OCI-LY1 (cell line): ENCODE measurements around the gene CUX1.

Experiments used
- H2AFZ ChIP-seq: fragments of 200-600 bp; sonication (generic), shearing (Covaris generic); 2 replicates; pipeline ENCODE4 v1.6.0; 2014; ENCODE audit warnings: antibody characterized with exemption, mild to moderate bottlenecking, low read length
- H3F3A ChIP-seq: fragments of 200-600 bp; sonication (generic), shearing (Covaris generic); 2 replicates; pipeline ENCODE4 v1.6.0; 2014; ENCODE audit warnings: mild to moderate bottlenecking, antibody characterized with exemption, low read length, moderate library complexity; ENCODE audit not compliant: insufficient read depth
- H3K27ac ChIP-seq: fragments of 200-600 bp; sonication (generic); 2 replicates; pipeline ENCODE4 v1.5.1; 2014; ENCODE audit warnings: low read length, mixed run types, mild to moderate bottlenecking, low read depth; ENCODE audit not compliant: poor library complexity, severe bottlenecking
- H3K27me3 ChIP-seq: fragments of 200-600 bp; sonication (generic); 2 replicates; pipeline ENCODE4 v1.6.0; 2014; ENCODE audit warnings: antibody characterized with exemption, mild to moderate bottlenecking, low read length, moderate library complexity; ENCODE audit not compliant: insufficient read depth
- H3K36me3 ChIP-seq: fragments of 200-600 bp; sonication (generic); 2 replicates; pipeline ENCODE4 v1.6.1; 2014; ENCODE audit warnings: mild to moderate bottlenecking, antibody characterized with exemption, low read length, moderate library complexity, mixed read lengths; ENCODE audit not compliant: insufficient read depth
- H3K4me1 ChIP-seq: fragments of 200-600 bp; sonication (generic); 2 replicates; pipeline ENCODE4 v1.5.1; 2014; ENCODE audit warnings: mild to moderate bottlenecking, low read length, moderate library complexity; ENCODE audit not compliant: insufficient read depth, severe bottlenecking
- H3K4me2 ChIP-seq: fragments of 200-600 bp; sonication (generic), shearing (Covaris generic); 2 replicates; pipeline ENCODE4 v1.6.1; 2014; ENCODE audit warnings: low read length
- H3K4me3 ChIP-seq: fragments of 200-600 bp; sonication (generic); 2 replicates; pipeline ENCODE4 v1.5.1; 2014; ENCODE audit warnings: low read length, low read depth, mild to moderate bottlenecking, mixed read lengths; ENCODE audit not compliant: poor library complexity, severe bottlenecking
- H3K79me2 ChIP-seq: fragments of 200-600 bp; shearing (Covaris generic); 2 replicates; pipeline ENCODE4 v1.6.1; 2016; ENCODE audit warnings: mixed run types, low read length, mixed read lengths; ENCODE audit not compliant: insufficient read depth
- H3K9ac ChIP-seq: fragments of 200-600 bp; sonication (generic), shearing (Covaris generic); 2 replicates; pipeline ENCODE4 v1.6.1; 2014; ENCODE audit warnings: mild to moderate bottlenecking, low read length, mixed read lengths
- H3K9me2 ChIP-seq: fragments of 200-600 bp; sonication (generic), shearing (Covaris generic); 2 replicates; pipeline ENCODE4 v1.6.1; 2014; ENCODE audit warnings: low read depth, mild to moderate bottlenecking, low read length, mixed read lengths
- H3K9me3 ChIP-seq: fragments of 200-600 bp; shearing (Covaris generic); 2 replicates; pipeline ENCODE4 v1.6.1; 2014; ENCODE audit warnings: low read length, mixed read lengths
- H4K20me1 ChIP-seq: fragments of 200-600 bp; sonication (generic), shearing (Covaris generic); 2 replicates; pipeline ENCODE4 v1.6.0; 2016; ENCODE audit warnings: mild to moderate bottlenecking, low read length; ENCODE audit not compliant: insufficient read depth
- CTCF ChIP-seq: fragments of 200-600 bp; sonication (generic), shearing (Covaris generic); IDR thresholded peaks from 2 replicates; pipeline ENCODE4 v1.5.1; 2017; ENCODE audit warnings: mild to moderate bottlenecking, antibody characterized with exemption, low read length, moderate library complexity, mixed read lengths
- EZH2 ChIP-seq: fragments of 200-600 bp; sonication (generic), shearing (Covaris generic); IDR thresholded peaks from 2 replicates; pipeline ENCODE4 v1.8.0; 2017; ENCODE audit warnings: borderline replicate concordance, mixed run types, mild to moderate bottlenecking, antibody characterized with exemption, low read length, moderate library complexity, mixed read lengths

Gene CUX1

GRCh38 chr7:102302025-102302424 is 484.6 kb downstream of the CUX1 start:
- Histone ChIP-seq H3K4me2 (no peak overlapping the region), H3F3A (peaks cover 10% of the 10 kb centered on the region; the same call in 1 of the 2 replicates), H3K36me3 (peaks cover 39% of the 10 kb centered on the region), H3K9ac (no peak overlapping the region; the same call in 1 of the 2 replicates), H3K4me1 (peaks cover 59% of the 10 kb centered on the region), H3K27me3 (no peaks in the 10 kb centered on the region), H3K9me2 (no peaks in the 10 kb centered on the region), H3K4me3 (no peak overlapping the region), H3K27ac (peak overlapping the region; percentile 97), H3K9me3 (no peaks in the 10 kb centered on the region), H2AFZ (no peak overlapping the region), H3K79me2 (peaks cover 7% of the 10 kb centered on the region; the same call in 1 of the 2 replicates), H4K20me1 (no peaks in the 10 kb centered on the region)
- TF ChIP-seq CTCF: no peak
- TF ChIP-seq EZH2: no peak

- Histone ChIP-seq H3K27me3 (no peaks in the 10 kb centered on the region), H3K9ac (peak overlapping the region; percentile 56), H3K27ac (peak overlapping the region; percentile 97), H3K36me3 (peaks cover 47% of the 10 kb centered on the region), H3K4me1 (peaks cover 76% of the 10 kb centered on the region), H3F3A (peaks cover 10% of the 10 kb centered on the region; the same call in 1 of the 2 replicates), H3K9me3 (no peaks in the 10 kb centered on the region), H3K79me2 (no peaks in the 10 kb centered on the region), H4K20me1 (no peaks in the 10 kb centered on the region), H3K4me3 (peak overlapping the region; percentile 1), H3K4me2 (peak overlapping the region; percentile 48), H3K9me2 (no peaks in the 10 kb centered on the region), H2AFZ (no peak overlapping the region)
- TF ChIP-seq EZH2 (no peak), CTCF (no peak)
These were observed 486.4 kb downstream of the CUX1 start for GRCh38 chr7:102303669-102304422.

- Histone ChIP-seq H3K27ac (peak overlapping the region; percentile 97), H3K9me2 (no peaks in the 10 kb centered on the region), H3K4me1 (peaks cover 76% of the 10 kb centered on the region), H3K27me3 (no peaks in the 10 kb centered on the region), H3K9ac (peak overlapping the region; percentile 56; the same call in 1 of the 2 replicates), H3K36me3 (peaks cover 53% of the 10 kb centered on the region), H3K4me2 (peak overlapping the region; percentile 48; the same call in 1 of the 2 replicates), H3F3A (peaks cover 10% of the 10 kb centered on the region; the same call in 1 of the 2 replicates), H2AFZ (no peak overlapping the region), H3K4me3 (no peak overlapping the region), H3K9me3 (no peaks in the 10 kb centered on the region), H4K20me1 (no peaks in the 10 kb centered on the region), H3K79me2 (no peaks in the 10 kb centered on the region)
- TF ChIP-seq EZH2 (no peak), CTCF (no peak)
These were observed 487.2 kb downstream of the CUX1 start for GRCh38 chr7:102304668-102305067.
